GM18520 (cell line): ENCODE results near the gene IMMP2L.

Experiments used
- ATAC-seq: cut with Tn5 transposase; IDR thresholded peaks from one replicate; pipeline ENCODE4 v1.9.1; 2021; ENCODE audit not compliant: unreplicated experiment

IMMP2L gene

DNA sequence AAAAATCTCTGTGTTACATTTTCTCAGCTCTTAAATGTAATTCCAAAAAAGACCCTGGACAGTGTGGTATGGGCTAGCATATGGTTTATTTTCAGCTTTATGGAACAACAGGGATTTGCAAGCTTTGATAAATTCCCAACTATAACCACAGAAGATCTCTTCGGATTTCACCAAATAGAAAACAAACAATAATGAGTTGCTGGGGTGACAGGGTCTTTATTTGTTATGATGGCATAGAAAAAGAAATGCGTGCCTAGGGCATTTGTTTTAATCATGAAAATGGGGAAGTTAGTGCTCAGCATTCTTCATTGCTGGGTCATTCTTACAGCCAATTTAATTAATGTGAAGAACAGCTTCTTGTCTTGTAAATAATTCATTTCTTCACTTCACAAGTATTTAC, 332.4 kb downstream of the IMMP2L start:
- no peak for ATAC-seq

GRCh38 chr7:111229181-111229740, 333.0 kb downstream of the IMMP2L start:
- no peak for ATAC-seq

- ATAC-seq = no peak
Measured at GRCh38 chr7:111228437-111228836, 333.9 kb downstream of the IMMP2L start.

DNA sequence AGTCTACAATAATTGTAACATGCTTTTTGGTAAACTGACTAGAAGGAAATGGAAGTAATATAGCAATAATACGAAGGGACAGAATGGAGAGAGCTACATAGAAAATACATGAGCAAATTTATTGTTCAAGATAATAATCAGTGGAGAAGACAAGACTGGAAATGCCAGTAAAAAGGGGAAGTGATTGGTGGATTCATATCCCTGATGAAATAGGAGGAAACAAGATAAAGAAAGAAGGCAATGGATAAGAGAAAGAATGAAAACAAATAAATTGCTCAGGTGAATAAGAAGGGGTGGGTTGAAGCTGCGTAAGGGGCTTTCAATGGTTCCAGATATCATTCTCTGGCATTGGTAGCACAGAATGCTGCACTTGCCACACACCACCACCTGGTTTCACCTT, 335.5 kb downstream of the IMMP2L start:
- no peak for ATAC-seq

DNA sequence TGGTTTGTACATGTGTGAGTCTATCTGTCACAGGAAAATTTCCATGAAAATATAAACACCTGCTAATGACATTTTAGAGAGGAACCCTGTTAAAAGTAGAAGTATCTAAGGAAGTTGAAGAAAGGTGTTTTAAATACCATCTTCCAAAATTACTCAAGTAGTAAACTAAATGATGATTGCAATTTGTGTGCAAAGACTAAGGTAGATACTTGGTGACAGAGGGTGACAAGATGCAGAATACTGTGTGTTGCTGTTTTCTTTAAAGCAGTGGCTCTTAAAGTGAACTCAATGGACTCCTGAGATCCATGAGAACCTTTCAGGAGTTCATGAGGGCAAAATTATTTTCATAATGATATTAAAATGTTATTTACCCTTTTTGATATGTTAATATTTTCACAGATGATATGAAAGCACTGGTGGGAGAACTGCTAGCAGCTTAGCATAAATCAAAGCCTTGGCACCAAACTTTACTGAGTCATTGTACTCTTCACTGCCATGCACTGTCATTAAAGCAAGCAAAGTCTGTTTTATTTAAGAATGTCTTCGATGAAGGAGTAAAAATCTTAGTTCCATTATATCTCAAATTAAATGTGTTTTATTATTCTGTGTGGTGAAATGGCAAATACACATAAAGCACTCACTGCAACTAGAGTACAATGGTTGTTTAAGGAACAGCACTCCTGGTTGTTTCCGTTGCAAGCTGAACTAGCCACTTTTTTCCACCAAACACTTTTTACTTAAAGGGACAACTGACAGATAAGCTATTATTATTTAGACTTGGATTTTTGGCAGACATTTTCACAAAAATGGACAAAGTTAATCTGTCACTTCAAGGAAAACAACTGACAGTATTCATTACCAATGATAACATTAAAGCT, 337.7 kb downstream of the IMMP2L start:
- ATAC-seq = no peak

DNA sequence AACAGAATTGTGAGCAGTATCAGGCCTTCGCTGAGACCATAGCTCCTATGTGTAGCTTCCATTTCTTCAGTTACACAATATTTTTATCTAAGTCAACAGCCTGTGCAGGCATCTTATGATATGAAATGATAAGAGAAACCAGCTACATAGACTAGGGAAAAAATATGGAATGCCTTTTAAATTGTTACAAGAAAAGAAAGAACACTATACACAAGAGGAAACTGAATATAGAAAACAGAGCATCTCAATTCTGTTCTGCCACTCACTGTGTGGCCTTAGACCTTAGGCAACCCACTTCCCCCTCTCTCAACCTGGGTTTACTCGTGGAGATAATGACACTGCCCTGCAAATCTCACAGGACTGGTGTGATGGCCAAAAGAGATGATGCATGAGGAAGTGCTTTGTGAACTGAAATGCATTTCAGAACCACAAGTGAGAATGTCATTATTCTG, 338.5 kb downstream of the IMMP2L start:
- no peak for ATAC-seq

DNA sequence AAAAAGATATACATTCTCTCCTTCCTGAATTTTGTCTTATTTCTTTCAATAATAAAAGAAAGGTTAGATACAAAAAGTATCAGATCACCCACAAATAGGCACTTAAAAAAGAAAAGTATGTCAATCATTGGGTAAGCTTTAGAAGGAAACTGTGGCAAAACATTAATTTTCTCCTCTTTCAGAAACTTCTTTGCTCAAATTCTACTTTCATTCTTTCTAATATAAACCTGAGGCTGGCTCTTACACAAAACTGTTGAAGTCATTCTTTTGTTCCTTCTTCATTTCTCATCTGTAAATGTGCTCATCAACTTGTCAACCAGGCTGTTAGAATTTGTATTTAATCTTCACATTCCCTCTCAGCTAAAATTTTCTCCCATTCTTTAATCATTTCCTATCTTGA, 346.7 kb downstream of the IMMP2L start:
- ATAC-seq = no peak

DNA sequence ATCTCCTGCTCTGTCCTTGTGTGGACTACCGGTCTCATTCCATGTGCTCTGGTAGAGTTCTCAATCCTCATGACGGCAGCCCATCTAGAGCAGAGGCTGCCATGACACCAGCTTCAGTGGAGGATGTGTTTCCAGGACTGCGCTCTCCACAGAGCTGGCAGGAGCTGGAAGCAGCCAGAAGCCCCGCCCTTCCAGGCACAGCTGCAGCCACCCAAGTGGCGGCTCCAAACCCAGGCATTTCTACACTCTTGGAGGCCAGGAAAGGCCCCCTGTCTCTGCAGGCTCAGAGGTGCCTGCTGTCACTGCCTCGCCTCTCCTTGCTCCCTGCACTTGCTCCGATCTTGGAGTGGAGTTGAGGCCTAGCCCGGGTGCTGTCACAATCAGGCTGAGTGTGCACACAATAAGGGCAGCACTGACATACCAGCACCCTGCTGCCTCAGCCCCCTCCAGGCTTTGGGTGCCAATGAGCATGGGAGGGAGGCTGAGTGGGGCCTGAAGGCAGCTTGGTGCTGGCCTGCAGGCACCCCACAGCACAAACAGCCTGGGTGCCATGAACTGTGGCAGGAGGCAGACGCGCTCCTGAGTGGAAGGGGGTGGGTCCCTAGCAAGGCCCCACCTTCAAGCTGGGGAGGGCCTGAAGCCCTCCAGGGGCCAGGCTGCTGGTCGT, 349.3 kb downstream of the IMMP2L start:
- no peak for ATAC-seq

DNA sequence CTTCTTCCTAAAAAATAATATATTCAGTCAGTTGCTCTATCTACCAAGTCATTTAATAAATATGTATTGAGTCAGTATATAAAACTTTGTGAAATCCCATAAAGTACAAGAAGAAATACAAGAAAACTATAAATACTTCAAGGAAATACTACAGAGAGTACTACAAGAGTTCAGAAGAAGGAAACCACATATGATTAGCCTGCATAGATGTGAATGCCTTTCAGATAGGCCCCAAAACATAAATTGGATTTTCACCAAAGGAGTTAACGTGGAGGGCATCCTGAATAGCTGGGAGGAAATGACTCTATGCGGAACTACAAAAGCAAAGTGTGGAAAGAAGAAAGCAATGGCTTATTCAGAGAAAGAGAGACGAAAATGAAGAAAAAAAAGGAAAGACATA, 351.3 kb downstream of the IMMP2L start:
- no peak for ATAC-seq

DNA sequence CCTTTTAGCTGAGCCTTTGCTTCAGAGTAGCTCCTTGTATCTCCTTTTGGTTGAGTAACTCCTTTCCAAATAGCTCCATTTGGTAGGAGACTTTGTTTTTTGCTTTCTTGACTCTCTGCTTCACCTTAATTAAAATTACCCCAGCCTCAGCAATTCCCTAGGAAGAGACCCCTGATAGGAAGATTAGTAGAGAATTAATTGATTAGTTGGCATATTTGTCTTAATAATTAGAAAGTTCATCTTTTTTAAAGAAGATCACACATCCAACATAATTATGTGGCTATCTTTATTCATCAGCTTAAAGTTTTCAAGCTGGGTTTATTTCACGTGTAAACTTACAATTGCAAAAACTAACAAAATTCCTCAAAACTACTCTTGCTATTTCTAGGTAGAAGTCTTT, 352.2 kb downstream of the IMMP2L start:
- ATAC-seq = no peak

GRCh38 chr7:111205251-111205650, 357.0 kb downstream of the IMMP2L start:
- ATAC-seq = no peak

DNA sequence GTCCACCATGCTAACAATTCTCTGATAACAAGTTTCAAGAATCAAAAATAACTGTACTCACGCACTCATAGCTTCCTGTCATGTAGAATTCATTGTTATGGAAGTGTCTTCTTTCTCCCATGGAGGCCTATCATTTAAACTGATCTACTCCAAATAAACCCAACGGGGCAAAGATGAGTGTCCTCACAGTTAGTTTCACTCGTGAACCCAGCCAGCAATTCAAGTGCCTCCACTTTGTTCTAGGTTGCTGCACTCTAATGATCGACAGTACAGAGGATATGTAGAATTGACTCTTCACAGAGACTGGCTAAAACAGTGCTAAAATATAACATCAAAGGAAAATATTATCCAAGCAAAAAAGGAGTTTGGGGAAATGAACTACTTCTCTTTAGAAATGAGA, 360.0 kb downstream of the IMMP2L start:
- ATAC-seq = no peak

- no peak for ATAC-seq
Measured at GRCh38 chr7:111199643-111200042, 362.6 kb downstream of the IMMP2L start.

DNA sequence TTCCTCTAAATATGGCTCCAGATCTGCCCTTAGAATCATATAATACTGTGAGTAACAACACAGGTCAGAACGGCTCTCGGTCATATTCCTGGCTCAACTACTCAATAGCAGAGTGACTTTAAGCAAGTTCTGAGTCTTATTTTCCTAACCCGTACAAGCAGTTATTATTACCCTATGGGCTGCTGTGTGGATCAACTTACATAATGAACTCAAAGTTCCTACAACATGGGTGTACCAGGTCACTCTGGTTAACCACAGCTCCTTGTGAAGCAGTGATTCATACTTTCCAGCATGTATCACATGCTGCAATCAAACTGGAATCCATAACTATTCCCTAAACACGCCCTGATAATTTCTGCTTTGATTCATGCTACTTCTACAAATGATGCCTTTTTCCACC, 364.0 kb downstream of the IMMP2L start:
- no peak for ATAC-seq

GRCh38 chr7:111196655-111197054, 365.6 kb downstream of the IMMP2L start:
- ATAC-seq = no peak

GRCh38 chr7:111192614-111193413, 369.5 kb downstream of the IMMP2L start:
- ATAC-seq = no peak

DNA sequence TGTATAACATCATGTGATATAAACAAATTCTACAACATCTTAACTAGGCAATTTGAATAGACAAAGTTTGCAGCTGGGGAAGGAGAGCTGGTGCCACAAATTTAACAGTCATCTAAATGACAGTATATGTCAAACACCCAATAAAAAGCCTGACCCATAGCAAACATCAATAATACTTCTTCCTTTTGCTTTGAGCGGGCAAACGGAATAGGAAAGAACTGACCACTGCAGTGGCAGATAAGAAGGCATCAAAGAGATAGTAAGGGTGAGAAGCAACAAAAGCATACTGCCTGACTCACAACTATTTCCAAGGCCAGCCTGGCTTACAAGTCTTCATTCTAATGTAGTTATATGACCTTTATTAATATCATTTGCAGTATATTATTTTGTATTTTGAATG, 371.5 kb downstream of the IMMP2L start:
- ATAC-seq = no peak

DNA sequence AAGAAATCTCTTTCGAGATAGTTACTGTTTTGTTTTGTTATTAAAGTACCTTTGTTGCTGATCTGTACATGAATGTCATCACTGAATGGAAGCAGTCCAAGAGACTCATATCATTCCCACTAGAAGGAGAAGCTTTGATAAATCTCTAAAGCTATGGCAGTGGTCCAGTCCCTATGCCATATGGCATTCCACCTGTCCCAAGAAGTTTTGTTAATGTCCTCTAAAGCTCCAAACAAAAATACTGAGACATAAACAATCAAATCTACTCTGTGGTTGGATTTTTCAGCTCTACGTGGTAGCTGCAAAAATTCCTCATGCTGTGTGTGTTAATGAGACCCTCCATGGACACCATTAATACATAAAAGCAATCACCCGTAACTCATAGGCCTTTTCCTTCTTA, 377.3 kb downstream of the IMMP2L start:
- no peak for ATAC-seq

DNA sequence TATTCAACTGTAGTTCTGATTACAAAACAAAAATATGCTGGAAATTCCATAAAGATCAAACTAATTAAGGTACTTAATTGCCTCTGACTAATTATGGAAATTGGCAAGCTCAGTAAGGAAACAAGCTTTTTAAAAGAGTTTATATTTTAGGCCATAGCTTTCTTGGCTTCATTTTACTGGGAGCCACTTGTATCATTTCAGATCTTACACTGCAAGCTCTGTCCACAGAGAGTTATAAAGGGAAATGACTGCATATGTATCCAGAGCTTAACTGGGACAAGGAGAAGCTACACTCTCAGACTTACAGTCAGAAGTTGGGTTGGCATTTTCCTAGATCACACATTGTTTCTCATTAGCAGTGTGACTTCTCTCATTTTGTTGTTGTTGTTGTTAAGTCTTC, 379.0 kb downstream of the IMMP2L start:
- ATAC-seq = no peak

DNA sequence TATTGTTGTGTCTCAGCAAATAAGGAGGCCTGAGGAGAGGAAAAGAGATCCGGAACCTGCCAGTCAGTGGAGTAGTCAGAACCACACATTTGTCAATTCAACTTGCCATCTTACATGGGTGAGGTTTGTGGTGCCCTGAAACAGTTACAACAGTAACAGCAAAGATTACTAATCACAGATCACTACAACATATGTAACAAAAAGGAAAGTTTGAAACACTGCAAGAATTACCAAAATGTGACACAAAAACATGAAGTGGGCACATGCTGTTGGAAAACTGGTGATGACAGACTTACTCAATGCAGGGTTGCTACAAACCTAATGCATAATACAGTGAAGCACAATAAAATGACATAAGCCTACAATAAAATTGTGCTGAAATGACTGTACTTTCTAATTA, 382.0 kb downstream of the IMMP2L start:
- no peak for ATAC-seq

- no peak for ATAC-seq
Measured at GRCh38 chr7:111175908-111176441, 386.3 kb downstream of the IMMP2L start.
